GM06990 (cell line): ENCODE results near the gene NOP53.
"Not testable (repeated sequence)": the region's sequence is repeated elsewhere in the genome, so short reads cannot be mapped to it uniquely, and the experiment has no call there.

Experiments used
- DNase-seq: peaks from one replicate; pipeline ENCODE4 v3.0.0-alpha.2; 2011; ENCODE audit not compliant: insufficient read length; ENCODE audit errors: extremely low read depth
- H3K27me3 ChIP-seq: replicated peaks from 2 replicates; pipeline ENCODE4 v1.6.0; 2011; ENCODE audit warnings: low read length; ENCODE audit not compliant: control insufficient read depth, insufficient read depth
- H3K36me3 ChIP-seq: 2 replicates; pipeline ENCODE4 v1.5.1; 2011; ENCODE audit warnings: low read length; ENCODE audit not compliant: control insufficient read depth, insufficient read depth
- H3K4me3 ChIP-seq: replicated peaks from 2 replicates; pipeline ENCODE4 v1.5.1; 2011; ENCODE audit warnings: low read depth, mild to moderate bottlenecking, control low read depth, low read length
- CTCF ChIP-seq: IDR thresholded peaks from 2 replicates; pipeline ENCODE4 v1.5.1; 2011; ENCODE audit warnings: low read length, control low read depth, mild to moderate bottlenecking, inconsistent platforms; ENCODE audit not compliant: insufficient read depth, poor library complexity, severe bottlenecking

Gene NOP53

GRCh38 chr19:47804451-47804850 lies 59.1 kb downstream of the NOP53 start, which contains the start of gene TPRX1:
Gene TPRX1 (minus strand): TSS chr19:47804551. CDS start chr19:47804539, 12 bp downstream.
- not testable (repeated sequence) for H3K36me3 ChIP-seq, H3K4me3 ChIP-seq, H3K27me3 ChIP-seq, DNase-seq

GRCh38 chr19:47805313-47805712 lies 60.0 kb downstream of the NOP53 start:
- Histone ChIP-seq H3K4me3 (no peak overlapping the region), H3K36me3 (no peaks in the 10 kb centered on the region), H3K27me3 (no peaks in the 10 kb centered on the region)
- TF ChIP-seq CTCF, result no peak
- no peak for DNase-seq

GRCh38 chr19:47806435-47806834 lies 61.1 kb downstream of the NOP53 start:
- H3K27me3 ChIP-seq, result no peaks in the 10 kb centered on the region
- no peaks in the 10 kb centered on the region for H3K36me3 ChIP-seq
- no peak overlapping the region for H3K4me3 ChIP-seq
- no peak for DNase-seq
- no peak for TF ChIP-seq CTCF
